GF-D8 (cell line): ENCODE data around the gene RNF151.
A peak's percentile ranks its signal among the peaks of the same experiment; 100 is the strongest.
"Not testable (repeated sequence)": the region's sequence is repeated elsewhere in the genome, so short reads cannot be mapped to it uniquely, and the experiment has no call there.

Source experiments
- DNase-seq: peaks from one replicate; lab custom pipeline; 2025; lab: John Stamatoyannopoulos, UW

The RNF151 gene

DNA sequence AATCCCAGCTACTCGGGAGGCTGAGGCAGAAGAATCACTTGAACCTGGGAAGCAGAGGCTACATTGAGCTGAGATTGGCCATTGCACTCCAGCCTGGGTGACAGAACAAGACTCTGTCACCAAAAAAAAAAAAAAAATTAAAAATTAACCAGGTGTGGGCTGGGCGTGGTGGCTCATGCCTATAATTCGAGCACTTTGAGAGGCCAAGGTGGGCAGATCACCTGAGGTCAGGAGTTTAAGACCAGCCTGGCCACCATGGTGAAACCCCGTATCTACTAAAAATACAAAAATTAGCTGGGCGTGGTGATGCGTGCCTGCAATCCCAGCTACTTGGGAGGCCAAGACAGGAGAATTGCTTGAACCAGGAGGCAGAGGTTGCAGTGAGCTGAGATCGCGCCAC, 26.8 kb upstream of the RNF151 start:
- DNase-seq: not testable (repeated sequence)

DNA sequence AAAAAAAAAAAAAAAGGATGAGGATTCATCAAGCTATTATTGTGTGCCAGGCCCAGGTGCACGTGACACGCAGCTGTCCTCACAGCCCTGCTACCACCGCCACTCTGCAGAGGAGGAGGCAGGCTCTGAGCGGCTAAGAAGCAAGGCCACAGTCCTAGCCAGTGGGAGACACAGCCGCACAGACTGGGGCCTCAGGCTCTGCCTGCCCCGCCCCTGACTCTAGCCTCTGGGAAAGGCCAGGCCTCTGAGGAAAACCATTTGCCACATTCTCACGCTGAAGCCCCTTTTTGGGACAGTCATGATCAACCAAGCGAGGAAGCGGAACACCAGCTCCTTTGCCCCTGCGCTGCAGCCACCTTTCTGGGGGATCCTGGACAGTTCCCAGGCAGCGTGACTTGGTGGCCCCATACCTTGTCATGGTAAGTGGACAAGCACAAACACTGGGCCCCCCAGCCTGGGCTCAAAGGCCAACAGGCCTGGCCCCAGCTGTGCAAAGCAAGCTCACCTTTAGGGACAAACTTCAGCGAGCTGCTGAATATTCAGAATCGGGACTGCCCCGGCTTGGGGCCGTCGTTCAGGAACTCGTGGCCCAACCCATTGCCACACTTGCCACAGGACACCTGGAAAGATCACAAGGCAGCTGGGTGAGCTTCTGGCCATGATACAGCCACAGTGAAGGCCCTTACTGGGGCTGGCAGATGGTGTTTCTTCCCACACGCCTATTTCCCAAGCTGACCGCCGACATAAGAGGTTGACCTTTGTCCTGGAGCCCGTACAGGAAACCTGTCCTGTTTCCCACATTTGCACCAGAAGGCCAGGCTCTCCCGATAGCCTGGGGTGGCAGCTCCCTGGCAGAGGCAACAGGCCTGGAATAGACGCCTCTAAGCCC, 26.1 kb upstream of the RNF151 start:
- DNase-seq: peak; percentile 91

DNA sequence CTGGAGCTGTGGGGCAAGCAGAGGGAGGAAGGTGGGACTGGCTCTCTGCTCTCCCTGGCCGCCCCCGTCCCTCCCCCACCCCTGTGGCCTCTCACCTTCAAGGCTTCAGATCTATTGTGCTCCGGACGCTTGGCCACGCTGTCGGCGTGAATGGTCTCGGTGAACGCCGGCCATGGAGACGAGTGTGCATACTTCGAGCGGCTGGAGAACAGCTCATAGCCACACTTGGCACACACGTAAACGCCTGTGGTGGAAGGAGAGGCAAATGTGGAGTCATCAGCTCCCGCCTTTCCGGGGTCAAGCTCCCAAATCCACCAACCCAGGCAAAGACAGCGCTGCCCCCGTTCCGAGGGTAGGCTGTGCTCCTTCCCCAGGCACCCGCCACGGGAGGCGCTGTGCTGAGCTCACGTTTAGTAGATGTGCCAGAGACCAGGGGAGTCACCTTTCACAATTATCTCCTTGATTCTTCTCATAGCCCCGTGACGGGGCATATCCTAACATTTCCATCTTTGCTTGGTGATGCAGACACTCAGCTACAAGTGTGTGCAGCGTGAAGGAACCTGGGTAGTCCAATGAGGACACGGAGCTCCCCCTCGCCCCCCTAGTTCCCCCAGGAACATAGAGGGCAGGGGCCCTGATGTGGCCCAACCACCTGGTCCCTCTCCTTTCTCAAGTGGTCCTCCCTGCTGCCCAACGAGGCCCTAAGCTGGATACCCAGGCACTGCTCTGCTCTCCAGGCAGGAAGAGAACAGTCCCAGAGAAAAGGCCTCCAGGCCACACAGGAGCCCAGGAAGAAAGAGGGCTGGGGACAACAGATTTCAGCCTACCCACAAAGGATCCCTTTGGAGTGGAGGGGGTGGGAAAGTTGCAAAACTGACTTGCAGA, 25.3 kb upstream of the RNF151 start:
- peak; percentile 41 for DNase-seq

DNA sequence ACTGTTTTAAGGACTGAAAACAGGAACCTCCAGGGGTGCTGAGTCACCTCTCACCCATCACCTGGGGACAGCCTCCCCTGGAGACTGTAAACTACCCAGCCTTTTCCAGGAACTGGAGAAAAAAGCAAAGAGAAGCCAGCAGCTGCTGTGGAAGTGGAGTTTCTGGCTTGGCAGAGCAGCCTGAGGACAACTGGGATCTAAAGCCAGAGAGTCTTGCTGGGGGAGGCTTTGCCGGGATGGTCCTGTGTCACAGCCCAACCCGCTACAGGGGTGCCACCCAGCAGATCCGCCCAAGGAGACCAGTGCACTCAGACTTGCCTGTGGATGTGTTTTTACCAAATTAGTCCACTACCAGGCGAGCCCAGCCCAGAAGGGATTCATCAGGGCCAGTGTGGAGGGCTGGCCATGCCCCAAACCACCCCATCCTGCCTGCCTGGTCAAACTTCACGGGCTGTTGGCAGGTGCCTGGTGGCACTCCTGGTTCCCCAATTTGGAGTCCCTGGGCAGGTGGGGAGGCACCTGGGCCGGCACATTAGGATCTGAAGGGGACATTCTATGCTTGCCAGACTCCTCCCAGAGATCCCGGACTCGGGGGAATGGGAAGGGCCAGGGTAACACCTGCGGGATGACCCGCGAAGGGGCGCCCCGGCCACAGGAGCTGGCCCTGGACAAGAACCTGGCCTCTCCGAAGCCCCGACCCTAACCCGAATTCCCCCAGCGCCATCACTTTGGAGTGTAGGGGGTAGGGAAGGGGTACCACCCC, 24.4 kb upstream of the RNF151 start:
- peak; percentile 86 for DNase-seq

DNA sequence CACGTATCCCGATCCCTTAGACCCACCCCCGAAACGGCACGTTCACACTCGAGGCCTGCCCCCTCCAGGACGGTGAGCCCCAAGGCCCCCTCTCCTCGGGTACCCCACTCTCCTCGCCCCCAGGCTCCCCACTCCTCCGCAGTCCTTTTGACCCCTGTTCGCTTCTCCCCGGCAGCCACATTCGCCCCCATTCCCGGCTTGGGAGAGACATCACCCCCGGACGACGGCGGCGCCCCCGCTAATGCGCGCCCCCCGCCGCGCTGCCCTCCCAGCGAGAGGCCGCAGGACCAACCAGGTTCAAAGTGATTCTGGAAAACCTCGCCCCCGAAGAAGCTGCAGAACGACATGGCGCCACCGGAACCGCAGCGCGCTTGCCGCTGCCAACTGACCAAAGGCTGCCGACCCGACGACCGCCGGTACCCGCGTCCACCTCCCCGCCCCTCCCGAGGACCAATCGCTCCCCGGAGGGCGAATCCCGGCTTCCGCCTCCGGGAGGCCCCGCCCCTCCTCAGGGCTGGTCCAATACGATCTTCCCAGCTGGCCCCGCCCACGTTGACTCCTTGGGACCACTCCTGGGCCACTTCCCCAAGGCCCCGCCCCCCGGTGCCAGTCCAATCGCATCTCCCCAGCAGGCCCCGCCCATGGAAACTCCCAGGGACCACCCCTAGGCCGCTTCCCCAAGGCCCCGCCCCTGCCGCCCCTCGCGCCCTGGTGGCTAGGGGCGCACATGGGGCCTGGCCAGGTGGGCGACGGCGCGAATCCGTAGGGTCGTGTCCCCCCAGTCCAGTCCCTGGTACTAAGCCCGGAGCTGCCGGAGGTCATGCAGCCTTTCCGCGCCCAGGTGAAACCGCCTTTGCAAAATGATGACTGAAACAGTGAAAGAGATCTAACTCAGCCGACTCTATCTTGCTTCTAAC, 23.6 kb upstream of the RNF151 start, which contains the start of gene MSRB1:
Gene MSRB1 (minus strand): TSS at position 390 of the 917 bp plus-strand sequence. CDS start 43 bp downstream, at position 347.
- DNase-seq: peak; percentile 95

DNA sequence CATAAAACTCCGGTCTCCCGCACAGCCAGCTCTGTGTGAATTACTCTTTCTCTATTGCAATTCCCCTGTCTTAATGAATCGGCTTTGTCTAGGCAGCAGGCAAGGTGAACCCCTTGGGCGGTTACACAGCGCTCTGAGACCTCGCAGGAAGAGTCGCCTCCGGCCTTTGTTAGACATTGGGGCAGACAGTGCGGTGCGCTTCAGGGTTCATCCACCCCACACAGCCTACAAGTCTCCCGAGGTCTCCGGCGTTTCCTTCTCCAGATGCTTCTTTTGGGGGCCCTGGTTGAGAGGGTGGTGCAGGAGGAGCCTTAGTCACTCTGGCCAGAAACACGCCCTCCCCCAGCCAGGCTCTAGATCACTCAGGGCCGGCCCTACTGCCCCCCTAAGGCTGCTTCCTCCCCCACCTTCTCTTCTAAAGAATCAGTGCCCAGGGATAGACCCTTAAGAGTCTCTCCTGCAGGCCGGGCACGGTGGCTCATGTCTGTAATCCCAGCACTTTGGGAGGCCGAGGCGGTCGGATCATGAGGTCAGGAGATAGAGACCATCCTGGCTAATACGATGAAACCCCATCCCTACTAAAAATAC, 21.9 kb upstream of the RNF151 start:
- no peak for DNase-seq

DNA sequence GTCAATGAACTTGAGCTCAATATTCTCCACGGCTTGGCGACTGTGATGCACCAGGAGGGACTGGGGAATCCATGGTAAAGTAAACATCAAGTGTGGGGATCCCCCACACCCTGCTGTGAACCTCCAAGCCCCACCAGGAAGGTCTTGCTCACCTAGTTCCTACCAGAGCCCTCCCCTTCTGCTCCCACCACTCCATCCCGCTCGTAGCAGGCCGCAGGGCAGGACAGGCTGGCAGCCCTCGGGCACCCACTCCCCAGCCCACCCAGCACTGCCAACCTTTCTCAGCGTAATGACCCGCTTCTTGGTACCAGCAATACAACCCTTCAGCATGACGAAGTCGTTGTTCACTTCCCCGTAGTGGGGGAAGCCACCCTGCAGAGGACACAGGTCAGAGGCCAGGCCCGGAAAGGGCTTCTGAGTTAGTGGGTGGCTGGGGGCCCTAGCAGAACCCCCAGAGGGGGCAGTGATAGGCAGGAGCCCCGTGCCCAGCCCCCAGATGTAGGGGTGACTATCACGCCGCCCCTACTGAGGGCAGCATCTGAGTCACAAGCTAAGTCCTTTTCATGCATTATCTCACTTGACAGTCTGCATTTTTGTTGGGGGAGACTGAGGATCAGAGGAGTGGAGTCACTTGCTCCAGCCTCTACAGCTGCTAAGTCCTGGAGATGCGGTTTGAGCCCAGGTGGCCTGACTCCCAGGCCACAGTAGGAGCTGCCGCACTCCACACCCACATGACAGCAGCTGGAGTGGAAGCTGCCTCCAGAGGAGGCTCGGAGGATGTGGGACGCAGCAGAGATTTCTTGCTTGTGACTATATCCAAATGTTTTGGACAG, 20.9 kb upstream of the RNF151 start:
- DNase-seq: no peak

DNA sequence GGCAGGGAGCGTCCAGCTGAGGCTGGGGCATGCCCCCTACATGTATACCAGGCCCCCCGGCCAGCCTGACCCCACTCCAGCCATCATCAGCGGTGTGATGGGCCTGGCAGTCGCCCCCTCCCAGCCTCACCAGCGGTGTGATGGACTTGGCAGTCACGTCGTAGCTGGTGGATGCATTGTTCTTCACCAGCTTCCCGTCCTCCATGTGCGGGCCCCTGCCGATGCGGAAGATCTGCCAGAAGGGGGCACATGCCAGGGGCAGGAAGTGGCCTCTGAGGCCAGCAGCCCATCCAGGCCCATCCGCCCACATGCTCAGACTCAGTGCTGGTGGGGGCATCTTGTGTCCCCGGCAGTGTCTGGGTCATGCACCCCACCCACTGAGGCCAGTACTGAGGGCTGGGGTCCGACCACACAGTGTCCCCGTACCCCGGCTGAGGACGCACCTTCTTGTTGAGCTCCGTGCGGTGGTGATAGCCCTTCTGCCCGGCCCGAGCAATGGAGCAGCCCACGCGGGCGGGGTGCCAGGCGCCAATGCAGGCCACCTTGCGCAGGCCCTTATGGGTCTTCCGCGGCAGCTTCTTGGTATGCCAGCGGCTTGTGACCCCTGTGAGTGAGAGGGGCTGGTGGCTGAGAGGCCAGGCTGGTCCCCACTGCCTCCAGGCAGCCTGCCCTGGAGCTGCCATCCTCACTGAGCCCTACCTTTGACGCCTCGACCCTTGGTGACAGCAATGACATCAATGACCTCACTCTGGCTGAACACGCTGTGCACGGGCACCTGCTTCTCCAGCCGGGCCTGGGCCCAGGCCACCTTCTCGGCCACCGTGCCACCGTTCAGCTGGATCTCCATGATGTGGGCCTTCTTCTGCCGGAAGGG, 19.9 kb upstream of the RNF151 start:
- DNase-seq: no peak

DNA sequence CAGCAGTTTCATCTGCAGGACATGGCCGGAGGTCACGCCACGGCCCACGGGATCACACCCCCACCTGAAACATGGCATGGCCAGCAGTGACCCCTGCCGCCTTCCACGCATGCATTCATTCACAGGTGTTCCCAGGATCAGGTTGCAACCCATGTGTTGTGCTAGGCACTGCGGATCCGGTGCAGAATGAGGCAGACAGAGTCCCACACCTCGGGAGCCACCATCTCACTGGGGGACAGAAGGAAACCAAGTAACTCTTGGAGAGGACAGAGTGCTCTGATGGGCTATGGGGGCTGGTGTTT, 19.3 kb upstream of the RNF151 start:
- no peak for DNase-seq

DNA sequence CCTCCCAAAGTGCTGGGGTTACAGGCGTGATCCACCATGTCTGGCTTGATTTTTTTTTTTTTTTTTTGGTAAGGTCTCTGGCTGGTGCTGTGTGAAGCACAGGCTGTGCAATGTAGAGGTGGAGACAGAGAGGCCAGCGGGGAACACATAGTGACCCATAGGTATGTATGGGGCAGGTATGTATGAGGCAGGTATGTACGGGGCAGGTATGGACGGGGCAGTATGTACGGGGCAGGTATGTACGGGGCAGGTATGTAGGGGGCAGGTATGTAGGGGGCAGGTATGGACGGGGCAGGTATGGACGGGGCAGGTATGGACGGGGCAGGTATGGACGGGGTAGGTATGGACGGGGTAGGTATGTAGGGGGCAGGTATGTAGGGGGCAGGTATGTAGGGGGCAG, 17.1 kb upstream of the RNF151 start:
- no peak for DNase-seq

DNA sequence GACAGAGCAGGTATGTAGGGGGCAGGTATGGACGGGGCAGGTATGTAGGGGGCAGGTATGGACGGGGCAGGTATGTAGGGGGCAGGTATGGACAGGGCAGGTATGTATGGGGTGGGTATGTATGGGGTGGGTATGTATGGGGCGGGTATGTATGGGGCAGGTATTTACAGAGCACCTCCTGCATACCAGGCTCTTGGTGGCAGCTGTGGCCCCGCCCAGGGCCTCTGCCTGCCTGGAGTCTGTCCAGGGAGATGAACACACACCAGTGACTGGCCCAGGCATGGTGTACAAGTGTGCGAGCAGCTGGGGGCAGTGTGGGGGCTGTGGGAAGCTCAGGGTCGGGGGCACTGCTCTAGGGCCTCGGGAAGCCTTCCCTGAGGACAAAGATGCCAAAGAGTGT, 16.6 kb upstream of the RNF151 start:
- no peak for DNase-seq

DNA sequence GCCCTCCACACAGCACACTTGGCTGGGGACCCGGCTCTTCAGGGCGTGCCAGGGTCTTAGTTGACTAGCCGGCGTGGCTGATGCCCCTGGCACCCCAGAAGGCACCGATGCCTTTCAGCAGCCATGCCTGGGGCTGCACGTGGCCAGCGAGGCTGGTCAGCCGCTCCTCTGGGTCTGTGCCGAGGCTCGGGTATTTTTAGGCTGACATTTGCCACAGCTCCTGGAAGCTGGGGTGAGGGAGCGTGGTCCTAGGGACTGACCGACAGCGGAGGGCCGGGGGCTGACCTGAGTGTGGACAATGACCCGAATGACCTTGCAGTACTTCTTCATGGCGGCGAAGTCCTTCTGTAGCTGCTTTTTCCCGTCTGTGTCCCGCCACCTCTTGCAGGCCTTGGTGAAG, 16.1 kb upstream of the RNF151 start:
- DNase-seq: no peak

DNA sequence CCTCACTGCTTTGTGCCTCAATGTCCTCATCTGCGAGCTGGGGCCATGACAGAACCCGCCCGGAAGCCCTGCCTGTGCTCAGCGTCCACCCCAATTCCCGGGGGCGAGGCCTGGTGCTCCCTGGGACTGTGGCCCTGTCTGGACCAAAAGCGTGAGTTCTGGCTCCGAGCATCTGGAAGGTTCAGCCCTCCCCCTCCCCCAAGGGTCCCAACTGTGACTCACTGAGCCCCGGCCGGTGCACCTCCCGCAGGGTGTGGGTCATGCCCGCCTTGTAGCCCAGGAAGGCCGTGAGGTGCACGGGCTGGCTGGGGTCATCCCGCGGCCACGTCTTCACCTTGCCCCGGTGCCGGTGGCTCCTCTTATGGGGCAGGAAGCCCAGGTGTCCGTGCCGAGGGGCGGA, 12.9 kb upstream of the RNF151 start:
- DNase-seq: no peak

DNA sequence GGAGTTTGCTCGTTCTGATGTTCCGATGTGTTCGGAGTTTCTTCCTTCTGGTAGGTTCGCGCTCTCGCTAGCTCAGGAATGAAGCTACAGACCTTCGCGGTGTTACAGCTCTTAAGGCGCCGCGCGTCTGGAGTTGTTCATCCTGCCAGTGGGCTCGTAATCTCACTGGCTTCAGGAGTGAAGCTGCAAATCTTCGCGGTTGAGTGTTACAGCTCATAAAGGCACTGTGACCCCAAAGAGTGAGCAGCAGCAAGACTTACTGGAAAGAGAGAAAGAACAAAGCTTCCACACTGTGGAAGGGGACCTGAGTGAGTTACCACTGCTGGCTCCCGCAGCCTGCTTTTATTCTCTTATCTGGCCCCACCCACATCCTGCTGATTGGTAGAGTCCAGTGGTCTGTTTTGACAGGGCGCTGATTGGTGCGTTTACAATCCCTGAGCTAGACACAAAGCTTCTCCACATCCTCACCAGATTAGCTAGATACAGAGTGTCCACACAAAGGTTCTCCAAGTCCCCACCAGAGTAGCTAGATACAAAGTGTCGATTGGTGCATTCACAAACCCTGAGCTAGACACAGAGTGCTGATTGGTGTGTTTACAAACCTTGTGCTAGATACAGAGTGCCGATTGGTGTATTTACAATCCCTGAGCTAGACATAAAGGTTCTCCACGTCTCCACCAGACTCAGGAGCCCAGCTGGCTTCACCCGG, 9.1 kb upstream of the RNF151 start:
- not testable (repeated sequence) for DNase-seq

DNA sequence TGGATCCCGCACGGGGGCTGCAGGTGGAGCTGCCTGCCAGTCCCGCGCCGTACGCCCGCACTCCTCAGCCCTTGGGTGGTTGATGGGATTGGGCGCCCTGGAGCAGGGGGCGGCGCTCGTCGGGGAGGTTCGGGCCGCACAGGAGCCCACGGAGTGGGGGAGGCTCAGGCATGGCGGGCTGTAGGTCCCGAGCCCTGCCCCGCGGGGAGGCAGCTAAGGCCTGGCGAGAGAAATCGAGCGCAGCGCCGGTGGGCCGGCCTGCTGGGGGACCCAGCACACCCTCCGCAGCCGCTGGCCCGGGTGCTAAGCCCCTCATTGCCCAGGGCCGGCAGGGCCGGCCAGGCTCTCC, 8.5 kb upstream of the RNF151 start:
- not testable (repeated sequence) for DNase-seq

DNA sequence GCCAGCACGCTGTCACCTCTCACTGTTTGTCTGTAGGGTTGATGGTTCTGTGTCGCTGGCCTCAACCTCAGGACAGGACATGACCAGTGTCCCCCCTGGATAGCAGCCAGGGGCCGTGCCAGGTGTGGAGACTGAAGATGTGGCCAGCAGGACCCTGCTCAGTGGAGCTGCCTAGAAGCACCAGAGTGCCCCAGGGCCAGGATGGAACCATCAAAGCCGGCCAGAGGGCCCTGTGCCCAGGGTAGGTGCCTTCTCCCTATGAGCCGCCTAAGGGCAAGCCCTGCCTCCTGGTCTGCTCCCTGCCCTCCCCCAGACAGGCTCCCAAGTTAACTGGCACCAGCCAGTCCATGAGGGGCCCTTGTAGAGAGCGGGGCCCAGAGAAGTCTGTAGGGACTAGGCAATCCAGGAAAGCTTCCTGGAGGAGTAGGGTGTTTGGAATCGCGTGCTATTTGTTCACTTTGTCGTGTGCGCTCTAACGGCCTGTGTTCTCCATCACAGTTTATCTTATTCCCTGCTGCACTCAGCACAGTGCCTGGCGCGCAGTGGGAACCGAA, 7.9 kb upstream of the RNF151 start:
- no peak for DNase-seq

DNA sequence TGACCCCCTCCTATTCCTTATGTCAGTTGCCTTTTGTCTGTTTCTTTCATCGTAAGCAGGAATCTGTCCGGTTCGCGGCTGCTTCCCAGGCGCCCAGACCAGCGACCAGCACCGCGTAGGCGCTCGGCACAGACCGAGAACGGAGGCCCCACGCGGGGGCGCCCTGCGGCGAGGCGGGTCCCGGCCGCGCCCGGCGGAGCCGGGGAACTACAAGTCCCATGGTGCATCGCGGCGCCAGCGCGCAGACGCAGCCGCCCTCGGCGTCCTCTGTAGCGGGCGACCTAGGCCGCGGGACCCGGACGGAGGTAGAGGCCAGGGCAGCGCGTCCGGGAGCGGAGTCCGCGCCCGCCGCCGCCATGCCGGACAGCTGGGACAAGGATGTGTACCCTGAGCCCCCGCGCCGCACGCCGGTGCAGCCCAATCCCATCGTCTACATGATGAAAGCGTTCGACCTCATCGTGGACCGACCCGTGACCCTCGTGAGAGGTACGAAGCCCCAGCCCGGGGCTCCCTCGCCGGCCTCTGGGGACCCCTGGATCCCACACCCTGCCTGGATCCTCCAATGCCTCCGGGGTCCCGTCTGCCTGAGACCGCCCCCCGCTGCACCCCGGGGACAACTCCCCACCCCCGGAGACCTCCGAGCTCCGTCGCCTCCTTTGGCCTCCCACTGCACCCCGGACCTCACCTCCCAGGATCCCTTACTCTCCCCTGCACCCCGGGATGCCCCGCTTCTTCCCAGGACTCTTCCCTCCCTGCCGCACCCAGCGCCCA, 7.2 kb upstream of the RNF151 start, which contains the start of gene NDUFB10:
Gene NDUFB10 (plus strand): TSS at position 270 of the 771 bp plus-strand sequence. CDS start 87 bp downstream, at position 357.
- peak; percentile 61 for DNase-seq
